HG03159 (cell line): ENCODE measurements around the gene SH3BGRL2.

Experiments used
- ATAC-seq: cut with Tn5 transposase; IDR thresholded peaks from one replicate; pipeline ENCODE4 v1.9.1; 2021; ENCODE audit warnings: mild to moderate bottlenecking, moderate library complexity; ENCODE audit not compliant: unreplicated experiment

Gene SH3BGRL2

DNA sequence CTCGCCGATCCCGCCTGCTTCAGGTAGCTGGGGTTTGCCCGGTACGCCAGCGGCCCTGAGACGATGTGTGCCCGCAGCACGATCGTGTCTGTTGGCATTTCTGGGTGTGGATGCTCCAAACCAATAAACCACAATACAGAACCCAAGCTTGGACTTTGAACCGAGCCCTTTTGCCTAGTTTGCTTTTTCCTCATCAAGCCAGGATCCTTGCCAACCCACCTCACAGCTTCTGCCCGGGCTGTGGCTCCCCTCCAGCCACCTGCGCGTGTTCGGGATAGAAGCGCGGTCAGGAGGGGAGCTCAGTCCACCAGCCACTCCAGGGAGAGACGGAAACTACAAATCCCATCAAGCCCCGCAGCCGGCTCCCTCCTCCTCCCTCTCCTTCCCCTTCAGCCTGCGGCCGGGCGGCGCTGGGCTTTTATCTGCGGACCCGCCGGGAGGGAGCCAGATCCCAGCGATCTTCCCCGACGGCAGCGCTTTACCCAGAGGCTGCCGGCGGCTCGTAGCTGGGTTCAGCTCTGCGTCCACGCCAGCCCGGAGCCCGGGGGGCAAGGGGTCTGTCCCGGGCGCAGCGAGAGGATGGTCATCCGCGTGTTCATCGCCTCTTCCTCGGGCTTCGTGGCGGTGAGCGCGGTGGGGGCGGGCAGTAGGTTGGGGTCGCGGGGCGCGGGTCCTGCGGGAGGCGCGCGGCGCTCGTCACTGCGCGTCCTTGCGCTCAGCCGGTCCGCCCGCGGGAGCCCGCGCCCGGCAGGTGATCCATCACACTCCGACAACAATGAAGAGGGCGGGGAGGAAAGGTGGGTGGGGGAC, at the start of gene SH3BGRL2:
SH3BGRL2 (plus strand) TSS at position 447 of the 810 bp plus-strand sequence; CDS start at position 580, 133 bp downstream.
- ATAC-seq: peak; percentile 51

DNA sequence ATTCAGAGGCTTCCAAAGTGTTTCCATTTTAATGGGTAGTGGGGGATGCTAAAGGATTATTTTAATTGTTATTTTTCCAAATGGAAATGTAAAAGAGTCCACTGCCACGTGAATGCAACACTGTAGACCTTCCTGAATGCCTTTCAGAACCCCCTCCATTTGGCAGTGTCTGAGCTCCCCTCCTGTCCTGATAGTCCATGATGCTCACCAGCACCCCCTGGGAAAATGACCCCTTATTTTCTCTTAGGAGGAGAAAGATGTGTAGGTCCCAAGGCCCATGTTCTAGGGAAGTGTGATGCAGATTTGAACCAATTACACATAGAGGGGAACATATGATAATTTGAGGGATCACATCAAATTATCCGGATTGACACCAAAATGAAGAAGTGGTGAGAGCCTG, 46.8 kb upstream of the SH3BGRL2 start:
- no peak for ATAC-seq

DNA sequence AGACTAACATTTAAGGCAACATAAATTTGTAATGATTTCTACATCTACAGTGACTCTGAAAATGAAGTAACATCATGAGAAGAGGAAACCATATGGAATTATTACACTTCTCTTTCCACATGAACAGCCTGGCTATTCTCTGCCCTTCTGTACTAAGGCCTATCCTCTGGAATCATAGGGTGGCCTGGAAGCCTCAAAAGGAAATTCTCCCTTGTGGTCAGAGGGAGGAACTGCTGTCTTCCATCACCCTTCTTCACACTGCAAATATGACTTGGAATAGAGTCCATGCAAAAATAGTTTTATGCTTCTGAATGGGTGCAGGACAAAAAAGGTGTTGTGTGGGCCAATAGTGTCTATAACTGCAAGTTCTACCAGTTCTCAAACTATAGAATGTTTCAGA, 44.6 kb upstream of the SH3BGRL2 start:
- no peak for ATAC-seq

DNA sequence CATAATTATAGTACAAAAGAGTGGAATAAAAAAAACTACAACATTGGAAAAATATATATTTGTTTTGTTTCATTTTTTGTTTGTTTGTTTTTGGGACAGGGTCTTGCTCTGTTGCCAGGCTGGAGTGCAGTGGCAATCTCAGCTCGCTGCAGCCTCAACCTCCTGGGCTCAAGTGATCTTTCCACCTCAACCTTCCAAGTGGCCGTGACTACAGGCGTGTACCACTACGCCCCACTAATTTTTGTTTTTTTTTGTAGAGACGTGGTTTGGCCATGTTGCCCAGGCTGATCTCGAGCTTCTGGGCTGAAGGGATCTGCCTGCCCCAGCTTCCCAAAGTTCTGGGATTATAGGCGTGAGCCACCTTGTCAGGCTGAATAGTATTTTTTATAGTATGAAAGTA, 41.4 kb upstream of the SH3BGRL2 start:
- no peak for ATAC-seq

DNA sequence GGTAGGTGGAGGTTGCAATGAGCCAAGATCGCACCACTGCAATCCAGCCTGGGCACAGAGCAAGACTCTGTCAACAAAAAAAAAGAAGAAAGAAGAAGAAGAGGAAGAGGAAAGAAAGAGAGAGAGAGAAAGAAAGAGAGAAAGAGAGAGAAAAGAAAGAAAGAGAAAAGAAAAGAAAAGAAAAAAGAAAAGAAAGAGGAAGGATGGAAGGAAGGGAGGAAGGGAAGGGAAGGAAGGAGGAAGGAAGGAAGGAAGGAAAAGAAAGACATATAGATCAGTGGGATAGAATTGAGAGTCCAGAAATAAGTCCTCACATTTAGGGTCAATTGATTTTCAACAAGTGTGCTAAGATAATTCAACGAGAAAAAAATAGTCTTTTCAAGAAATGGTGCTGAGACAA, 34.0 kb upstream of the SH3BGRL2 start:
- ATAC-seq: no peak

DNA sequence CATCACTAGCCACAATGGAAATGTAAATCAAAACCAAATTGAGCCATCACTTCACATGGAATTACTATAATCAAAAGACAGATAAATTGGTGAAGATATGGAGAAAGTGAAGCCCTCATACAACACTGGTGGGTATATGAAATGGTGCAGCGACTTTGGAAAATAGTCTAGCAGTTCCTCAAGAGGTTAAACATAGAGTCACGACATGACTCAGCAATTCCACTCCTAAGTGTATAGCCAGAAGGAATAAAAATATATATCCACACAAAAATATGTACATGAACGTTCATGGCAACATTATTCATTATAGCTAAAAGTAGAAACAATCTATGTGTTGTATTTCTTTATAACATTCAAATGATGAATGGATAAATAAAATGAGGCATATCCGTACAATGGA, 33.1 kb upstream of the SH3BGRL2 start:
- no peak for ATAC-seq

DNA sequence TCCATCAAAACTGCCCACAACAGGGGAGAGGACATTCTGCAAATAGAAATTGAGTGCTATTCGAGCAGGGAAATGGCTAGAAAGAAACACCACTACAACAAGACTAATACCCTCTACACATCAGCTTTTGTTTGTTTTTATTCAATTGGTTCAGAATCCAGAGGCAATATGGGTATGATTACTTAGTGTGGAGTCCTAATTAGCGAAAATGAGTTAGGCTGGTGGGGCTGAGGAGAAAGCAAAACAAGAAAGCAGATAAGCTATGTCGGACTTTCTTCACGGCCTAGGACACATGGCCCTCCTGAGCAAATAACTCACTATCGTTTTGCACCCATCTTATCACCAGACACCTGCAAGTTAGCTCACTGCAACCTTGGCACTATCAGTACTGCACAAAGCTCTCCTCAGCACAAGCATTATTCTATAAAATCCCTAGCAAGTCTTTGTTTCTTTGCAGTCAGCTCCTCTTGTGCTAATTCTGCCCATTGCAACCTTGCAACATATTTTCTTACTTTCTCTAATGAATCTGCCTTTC, 31.3 kb upstream of the SH3BGRL2 start:
- ATAC-seq: no peak

DNA sequence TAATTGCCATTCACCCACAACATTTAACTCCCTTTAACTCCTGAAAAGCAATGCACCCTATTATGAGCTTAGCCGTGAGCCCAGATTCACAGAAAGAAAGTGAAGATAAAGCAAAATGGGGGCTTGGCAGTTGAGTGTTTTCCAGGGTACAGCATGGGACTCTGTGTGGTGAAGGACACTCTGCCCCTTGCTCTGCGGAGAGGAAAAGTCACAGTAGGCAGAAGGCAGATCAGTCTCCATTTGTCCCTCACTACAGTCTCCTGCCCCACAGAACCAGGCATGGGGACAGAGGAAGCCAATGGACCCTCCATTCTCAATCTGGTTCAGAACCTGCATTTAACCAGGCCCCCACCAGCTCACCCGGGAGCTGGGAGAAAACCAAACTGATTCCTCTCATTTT, 30.8 kb upstream of the SH3BGRL2 start:
- no peak for ATAC-seq

DNA sequence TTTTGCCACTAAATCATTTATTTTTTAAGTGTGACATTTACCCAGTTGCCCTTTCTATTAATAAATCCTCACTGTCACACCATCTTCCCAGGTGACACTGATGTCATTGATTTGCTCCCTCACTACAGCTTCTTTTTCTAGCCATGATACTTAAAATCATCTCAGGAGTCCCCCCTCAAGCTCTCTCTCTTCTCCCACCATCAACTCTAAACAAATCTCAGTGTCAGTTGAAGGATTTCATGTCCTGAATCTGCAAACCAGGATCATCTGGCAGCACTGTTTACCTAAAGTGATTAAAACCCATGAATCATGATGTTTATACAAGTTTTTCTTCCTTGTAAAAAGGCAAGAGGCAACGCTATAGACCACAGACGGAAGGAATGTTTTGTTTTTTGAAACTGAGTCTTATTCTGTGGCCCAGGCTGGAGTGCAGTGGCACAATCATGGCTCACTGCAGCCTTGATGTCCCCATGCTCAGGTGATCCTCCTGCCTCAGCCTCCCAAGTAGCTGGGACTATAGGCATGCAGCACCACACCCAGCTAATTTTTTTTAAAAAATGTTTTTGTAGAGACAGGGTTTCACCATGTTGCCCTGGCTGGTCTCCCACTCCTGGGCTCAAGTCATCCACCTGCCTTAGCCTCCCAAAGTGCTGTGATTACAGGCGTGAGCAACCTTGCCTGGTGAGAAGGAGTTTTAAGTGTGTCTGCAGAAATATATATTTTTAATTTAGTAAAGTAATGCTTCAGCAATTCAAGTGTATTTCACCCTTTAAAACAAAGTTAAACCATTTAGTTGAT, 30.1 kb upstream of the SH3BGRL2 start:
- no peak for ATAC-seq

DNA sequence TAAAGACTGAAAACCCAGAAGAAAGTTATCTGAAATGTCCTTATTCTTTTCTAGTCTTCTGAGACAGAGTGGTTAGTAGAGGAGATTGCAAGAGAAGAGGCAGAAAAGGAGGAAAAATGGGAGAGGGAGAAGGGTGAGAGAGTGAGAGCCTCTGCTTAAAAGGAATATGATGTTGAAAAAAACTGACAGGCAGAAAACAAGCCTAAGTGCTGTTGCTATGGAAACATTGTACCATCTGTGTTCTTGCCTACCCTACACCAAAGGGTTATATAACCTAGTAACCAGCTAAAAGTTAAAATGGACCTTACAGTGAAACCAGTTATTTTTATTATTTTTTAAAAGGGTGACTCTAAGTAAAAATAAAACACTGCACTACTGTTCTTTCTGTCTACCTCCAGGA, 28.3 kb upstream of the SH3BGRL2 start:
- ATAC-seq: no peak

DNA sequence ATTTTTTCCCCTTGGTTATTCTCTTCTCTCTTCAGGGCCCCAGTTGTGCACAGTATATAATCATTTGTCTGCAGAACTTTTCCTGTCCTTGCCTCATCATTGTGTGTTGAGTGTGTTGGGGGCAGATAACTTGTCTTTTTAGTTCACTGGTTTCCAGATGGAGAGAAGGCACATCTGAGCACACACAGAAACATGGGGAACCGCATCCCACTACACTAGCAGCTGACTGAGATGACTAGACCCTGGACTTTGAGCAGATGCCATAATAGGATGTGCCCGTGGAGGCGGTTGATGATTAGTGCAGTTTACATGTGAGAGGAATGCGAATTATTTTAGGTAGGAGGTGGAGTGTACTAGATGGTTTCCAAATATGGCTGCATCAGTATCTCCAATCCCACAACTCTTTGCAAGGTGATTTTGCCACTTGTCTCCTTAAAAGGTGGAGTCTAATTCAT, 26.5 kb upstream of the SH3BGRL2 start:
- ATAC-seq: no peak

DNA sequence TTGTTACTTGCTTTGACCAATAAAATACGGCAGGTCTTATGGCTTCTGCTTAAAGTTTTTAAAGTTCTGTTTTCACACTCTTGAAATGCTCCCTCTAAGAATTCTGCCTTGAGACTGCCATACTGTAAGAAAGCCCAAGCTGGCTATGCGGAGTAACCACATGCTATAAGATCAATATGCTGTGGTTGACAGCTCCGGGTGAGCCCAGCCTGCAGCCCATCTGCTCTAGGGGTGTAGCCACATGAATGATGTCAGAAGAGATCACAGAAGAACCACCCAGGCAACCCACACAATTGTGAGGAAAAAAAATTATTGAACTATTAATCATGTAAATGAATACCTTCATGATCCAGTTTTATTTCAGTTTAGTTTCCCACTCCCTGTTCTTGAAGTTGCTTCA, 26.1 kb upstream of the SH3BGRL2 start:
- ATAC-seq: no peak

DNA sequence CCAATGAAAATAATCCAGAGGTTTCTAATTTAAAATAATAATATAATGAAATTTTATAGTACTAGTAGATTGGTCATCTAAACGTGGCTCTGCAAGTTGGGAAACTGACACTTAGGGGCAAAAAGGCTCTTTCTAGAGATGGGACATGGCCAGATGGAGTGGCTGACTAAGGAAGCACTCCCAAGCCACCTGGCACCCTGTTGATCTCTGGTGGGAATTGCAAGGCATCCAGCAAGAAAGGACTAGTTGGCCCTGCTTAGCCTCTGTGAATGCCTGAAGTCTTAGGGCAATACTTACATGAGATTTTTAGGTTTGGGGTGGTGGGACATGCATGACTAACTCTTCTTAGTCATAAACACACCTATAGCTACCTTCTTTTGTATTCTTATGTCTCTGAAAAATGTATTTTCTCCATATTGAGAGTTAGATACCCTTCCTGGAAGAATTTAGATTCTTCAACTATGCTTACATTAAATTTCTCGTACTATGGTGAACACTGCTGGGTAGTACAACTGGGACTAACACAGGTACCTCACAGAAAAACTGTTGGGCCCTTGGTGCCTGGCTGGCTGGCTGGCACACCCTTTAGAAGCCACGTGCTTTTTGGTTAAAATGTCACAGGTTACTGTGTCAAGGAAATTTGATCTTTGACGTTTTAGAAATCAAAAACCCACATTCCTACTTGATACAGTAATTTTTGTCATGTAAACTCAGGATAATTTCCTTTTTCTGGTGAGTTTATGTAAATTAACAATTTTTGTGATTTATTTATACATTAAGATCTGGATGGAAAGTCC, 25.0 kb upstream of the SH3BGRL2 start:
- no peak for ATAC-seq

DNA sequence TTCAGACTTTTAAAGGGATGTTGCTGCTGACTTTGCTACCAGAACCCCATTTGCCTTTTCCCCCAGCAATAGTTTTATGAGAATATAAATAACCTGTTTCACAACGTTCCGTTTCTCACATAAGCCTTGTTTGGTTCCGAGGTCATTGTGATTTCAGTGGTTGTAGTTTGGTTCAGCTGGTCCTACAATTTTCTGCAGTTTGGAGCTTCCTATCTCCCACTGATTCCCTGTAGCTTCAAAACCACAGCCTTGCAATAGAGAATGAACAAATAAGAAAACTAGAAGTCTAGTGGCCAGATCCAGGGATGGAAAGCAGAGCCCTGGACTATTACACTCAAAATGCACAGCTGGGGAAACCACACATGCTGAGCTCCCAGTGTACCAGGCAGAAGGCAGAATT, 24.1 kb upstream of the SH3BGRL2 start:
- no peak for ATAC-seq

DNA sequence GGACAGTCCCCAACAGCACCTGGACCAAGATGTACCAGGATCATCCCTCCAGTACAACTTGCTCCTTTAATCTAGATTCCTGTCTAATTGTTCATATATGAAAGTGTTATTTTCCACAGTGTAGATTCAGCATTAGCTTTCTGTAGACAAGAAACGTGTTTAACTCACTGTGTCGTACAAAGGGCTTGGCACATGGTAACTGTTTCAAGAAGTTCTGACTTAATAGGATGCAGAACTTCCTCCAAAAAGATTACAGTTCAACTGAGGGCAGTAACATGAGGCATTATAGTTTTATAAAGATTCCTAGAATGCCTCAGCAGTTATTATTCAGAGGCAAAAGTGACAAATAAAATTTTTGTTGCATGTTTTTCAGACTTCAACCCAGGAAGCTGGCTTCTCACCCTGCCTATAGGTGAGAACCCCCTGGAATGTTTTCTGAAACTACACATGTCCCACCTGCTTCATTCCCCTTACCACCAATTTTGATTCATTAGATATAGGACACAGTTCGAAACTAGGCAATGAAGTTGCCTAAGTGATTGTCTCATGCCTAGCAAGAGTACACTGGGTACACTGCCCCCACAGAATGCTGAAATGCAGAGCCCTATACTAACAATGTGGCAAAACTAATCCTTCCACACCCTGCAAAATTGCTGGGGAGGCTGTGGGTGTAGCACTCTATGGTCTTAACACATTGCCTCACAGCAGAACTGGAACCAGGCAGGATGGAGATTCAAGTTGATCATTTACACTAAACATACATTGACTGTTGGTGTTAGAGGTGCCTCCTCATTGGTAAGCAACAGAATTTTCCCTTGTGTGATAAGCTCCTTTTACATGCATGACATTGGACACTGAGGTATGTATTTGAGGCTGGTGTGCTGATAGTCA, 22.6 kb upstream of the SH3BGRL2 start:
- ATAC-seq: no peak

DNA sequence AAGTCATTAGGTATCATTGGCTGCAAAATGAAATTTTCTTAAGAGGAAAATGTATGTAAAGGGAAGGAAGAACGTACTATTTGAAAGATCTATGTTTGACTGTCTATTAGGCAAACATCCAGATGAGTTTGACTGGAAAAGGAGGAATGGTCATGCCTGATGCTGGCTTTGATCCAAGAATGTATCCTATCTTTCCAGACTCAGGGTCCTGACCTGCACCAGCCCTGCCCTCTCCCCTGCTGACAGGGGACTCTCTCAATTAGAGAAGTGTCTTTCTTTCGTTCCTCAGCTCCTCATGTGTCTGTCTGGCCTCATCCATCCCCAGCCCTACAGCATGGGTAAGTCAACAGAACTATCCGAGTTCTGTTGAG, 21.9 kb upstream of the SH3BGRL2 start:
- no peak for ATAC-seq

DNA sequence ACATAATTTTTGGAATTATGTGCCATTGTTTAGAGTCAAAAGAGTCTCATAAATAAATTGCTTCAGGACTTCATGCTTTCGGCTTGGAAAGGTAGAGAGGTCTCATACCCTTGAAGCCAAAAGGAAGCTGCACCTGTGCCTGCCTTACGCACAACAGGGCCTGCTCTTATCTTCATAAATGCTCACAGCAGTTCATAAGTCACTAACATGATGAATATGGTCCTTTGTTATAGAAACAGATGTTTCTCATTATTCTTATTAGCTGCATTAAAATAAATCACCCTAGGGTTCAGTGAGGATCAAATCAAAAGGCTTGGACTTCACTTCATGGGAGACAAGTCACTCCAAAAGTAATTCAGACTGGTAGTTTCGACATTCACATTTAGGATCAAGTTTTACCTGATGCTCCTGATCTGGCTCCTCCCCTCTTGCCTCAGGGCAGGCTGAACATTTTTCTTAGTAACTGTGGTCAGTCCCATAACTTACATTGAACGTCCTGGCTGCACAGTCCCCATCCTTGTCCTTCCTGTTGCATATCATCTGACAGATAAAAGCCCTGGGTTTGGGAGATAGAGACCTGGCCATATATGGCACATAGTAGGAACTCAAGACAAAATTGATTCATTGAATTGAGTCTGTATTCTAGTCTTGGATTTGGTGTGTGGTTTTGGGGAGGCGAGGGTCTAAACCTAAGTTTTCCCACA, 20.7 kb upstream of the SH3BGRL2 start:
- ATAC-seq: no peak

DNA sequence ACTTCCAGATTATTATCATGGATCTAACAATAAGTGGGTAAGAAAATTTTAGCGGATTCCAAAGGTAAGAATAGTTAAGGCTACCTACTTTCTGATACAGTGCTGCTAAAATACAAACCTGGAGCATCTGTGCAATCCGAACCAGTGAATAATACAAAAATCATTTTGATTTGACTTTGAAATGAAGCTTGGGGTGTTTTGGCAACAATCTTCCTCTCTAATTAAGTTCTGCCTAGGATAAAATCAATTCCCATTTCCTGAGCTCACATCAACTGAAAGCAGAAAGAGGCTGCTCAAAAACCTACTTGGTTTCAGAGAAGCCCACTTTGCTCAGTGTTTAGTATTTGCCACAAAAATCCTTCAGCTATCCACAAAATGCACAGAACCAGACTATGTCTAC, 18.7 kb upstream of the SH3BGRL2 start:
- ATAC-seq: no peak

DNA sequence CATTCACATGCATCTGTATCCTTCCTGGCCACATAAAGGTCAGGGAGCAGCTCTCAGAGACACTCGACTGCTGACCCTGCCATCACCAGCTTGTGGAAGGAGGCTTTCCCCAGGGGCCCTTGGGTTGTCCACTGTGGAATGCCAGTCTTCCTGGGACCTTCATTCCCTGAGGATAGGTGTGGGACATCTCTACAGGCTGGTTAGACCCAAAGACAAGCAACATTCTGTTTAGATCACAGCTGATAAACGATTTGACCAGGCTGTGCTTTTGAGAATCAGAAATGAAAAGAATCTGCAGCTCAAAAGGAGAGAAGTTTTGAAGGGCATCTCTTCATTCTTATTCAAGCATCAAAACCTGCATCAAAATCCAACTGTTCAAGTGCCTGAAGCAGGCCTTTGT, 18.2 kb upstream of the SH3BGRL2 start:
- no peak for ATAC-seq

DNA sequence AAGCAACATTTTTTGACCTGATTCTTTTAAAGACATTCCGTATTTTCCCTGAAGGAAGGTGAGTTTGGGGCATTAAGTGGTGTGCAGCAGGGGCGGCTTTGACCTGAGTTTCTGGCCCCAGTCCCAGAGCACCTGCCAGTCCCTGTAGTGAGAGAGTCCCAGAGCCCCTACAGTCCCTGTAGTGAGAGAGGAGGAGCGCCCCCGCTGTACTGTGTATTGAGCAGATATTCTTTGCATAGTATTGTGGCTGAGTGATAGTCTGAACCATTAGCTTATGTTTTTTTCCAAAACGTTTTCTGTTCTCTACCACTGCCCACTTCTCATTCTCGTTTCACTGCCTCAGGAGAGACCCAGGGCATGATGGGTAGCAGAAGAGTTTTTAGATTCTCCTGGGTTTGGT, 17.2 kb upstream of the SH3BGRL2 start:
- no peak for ATAC-seq
